ENCODE results near the gene PLEKHH1. TPM values are rescaled to one million over a fixed set of nuclear protein-coding genes. Genes with fewer than 3 reads are reported as not detected.

The PLEKHH1 gene
- total RNA-seq, 1 donor, result 0.45 TPM

- TF ChIP-seq CTCF (IDR thresholded peaks at IDR 0.05; ENCODE audit: insufficient read depth, low read length), result no peak
- no peak overlapping the region for H3K4me3 ChIP-seq (ENCODE audit: low read depth, low read length)
- no peak for DNase-seq (ENCODE audit: low read depth)
Measured at GRCh38 chr14:67572608-67573007, 39.5 kb downstream of the PLEKHH1 start.

- no peak for TF ChIP-seq CTCF (IDR thresholded peaks at IDR 0.05; ENCODE audit: insufficient read depth, low read length)
- DNase-seq (ENCODE audit: low read depth), result no peak
- H3K4me3 ChIP-seq (ENCODE audit: low read depth, low read length), result no peak overlapping the region
Measured at GRCh38 chr14:67573228-67574010, 40.3 kb downstream of the PLEKHH1 start.

GRCh38 chr14:67574156-67574555, 41.1 kb downstream of the PLEKHH1 start:
- no peak for DNase-seq (ENCODE audit: low read depth)
- H3K4me3 ChIP-seq (ENCODE audit: low read depth, low read length), result no peak overlapping the region
- TF ChIP-seq CTCF (IDR thresholded peaks at IDR 0.05; ENCODE audit: insufficient read depth, low read length), result no peak

- DNase-seq (ENCODE audit: low read depth), result no peak
- H3K4me3 ChIP-seq (ENCODE audit: low read depth, low read length), result no peak overlapping the region
- no peak for TF ChIP-seq CTCF (IDR thresholded peaks at IDR 0.05; ENCODE audit: insufficient read depth, low read length)
Measured at GRCh38 chr14:67574806-67575205, 41.7 kb downstream of the PLEKHH1 start.

GRCh38 chr14:67575684-67576083, 42.6 kb downstream of the PLEKHH1 start:
- TF ChIP-seq CTCF (IDR thresholded peaks at IDR 0.05; ENCODE audit: insufficient read depth, low read length), result no peak
- DNase-seq (ENCODE audit: low read depth), result no peak
- H3K4me3 ChIP-seq (ENCODE audit: low read depth, low read length), result no peak overlapping the region

- no peak for TF ChIP-seq CTCF (IDR thresholded peaks at IDR 0.05; ENCODE audit: insufficient read depth, low read length)
- no peak for DNase-seq (ENCODE audit: low read depth)
- no peak overlapping the region for H3K4me3 ChIP-seq (ENCODE audit: low read depth, low read length)
Measured at GRCh38 chr14:67576216-67576955, 43.3 kb downstream of the PLEKHH1 start.
